ENCODE measurements around the gene LCP2.

DNA sequence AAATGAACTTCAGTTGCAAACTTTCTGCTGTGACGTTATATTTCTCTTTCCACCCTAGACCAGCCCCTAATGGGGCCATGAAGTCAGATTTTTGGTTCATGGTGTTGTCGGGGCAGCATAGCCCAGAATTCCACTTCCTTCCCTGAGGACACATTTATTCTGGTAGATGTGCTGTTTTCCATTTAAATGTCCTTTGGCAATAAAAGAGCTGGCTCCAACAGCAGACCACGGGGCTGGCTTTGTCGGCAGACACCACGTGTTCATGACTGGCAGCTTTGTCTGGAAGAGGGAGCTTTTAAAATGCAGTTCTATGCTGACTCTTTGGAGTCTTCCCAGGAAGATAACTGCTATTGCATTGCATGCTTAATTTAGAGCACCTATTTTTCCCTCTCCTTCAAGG lies 17.6 kb upstream of the LCP2 start:
- no peak for TF ChIP-seq POLR2A (IDR thresholded peaks at IDR 0.05)
- TF ChIP-seq, protein P1, sequence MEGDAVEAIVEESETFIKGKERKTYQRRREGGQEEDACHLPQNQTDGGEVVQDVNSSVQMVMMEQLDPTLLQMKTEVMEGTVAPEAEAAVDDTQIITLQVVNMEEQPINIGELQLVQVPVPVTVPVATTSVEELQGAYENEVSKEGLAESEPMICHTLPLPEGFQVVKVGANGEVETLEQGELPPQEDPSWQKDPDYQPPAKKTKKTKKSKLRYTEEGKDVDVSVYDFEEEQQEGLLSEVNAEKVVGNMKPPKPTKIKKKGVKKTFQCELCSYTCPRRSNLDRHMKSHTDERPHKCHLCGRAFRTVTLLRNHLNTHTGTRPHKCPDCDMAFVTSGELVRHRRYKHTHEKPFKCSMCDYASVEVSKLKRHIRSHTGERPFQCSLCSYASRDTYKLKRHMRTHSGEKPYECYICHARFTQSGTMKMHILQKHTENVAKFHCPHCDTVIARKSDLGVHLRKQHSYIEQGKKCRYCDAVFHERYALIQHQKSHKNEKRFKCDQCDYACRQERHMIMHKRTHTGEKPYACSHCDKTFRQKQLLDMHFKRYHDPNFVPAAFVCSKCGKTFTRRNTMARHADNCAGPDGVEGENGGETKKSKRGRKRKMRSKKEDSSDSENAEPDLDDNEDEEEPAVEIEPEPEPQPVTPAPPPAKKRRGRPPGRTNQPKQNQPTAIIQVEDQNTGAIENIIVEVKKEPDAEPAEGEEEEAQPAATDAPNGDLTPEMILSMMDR (IDR thresholded peaks at IDR 0.05): no peak

Measured in lower leg skin (tissue), 3 donors.